Measurements from ENCODE around the gene SMPD2. TPM values are rescaled to one million over a fixed set of nuclear protein-coding genes. Genes with fewer than 3 reads are reported as not detected.

Gene SMPD2
- total RNA-seq, 1 experiment from 2014 or later = 12.3 TPM

- Mint-ChIP-seq H3K27me3 (ENCODE audit: insufficient read depth, unreplicated experiment) (no peaks in the 10 kb centered on the region), H3K4me1 (ENCODE audit: low read depth, unreplicated experiment) (no peaks in the 10 kb centered on the region)
- intact Hi-C loops (cut with micrococcal nuclease; ENCODE audit: unreplicated experiment) = no loop called here
Measured at GRCh38 chr6:109450801-109451200, 10.3 kb downstream of the SMPD2 start.

GRCh38 chr6:109451376-109451775, 10.9 kb downstream of the SMPD2 start:
- Histone ChIP-seq H3K36me3 (ENCODE audit: control insufficient read depth, insufficient read depth, low read length) (no peaks in the 10 kb centered on the region), H3K27me3 (replicated peaks; ENCODE audit: control insufficient read depth, insufficient read depth, low read length) (no peaks in the 10 kb centered on the region), H3K4me3 (ENCODE audit: low read depth, low read length) (no peak overlapping the region), H3K9me3 (no peaks in the 10 kb centered on the region), H3K4me1 (peaks cover 6% of the 10 kb centered on the region)
- H3K27ac Mint-ChIP-seq (ENCODE audit: unreplicated experiment) = no peak overlapping the region
- H3K36me3 Mint-ChIP-seq (ENCODE audit: insufficient read depth, unreplicated experiment) = peaks cover 15% of the 10 kb centered on the region
- DNase-seq = no peak
- H3K4me1 Mint-ChIP-seq (ENCODE audit: low read depth, unreplicated experiment) = no peaks in the 10 kb centered on the region
- H3K9me3 Mint-ChIP-seq (ENCODE audit: unreplicated experiment) = no peaks in the 10 kb centered on the region
- intact Hi-C loops (cut with micrococcal nuclease; ENCODE audit: unreplicated experiment) = no loop called here
- no TSS peak for BruUV-seq (replicated peaks)
- CTCF ChIA-PET = no interaction called here
- no peak overlapping the region for H3K4me3 Mint-ChIP-seq (ENCODE audit: unreplicated experiment)
- POLR2A ChIA-PET = no interaction called here
- no peak for TF ChIP-seq CTCF (IDR thresholded peaks at IDR 0.05; ENCODE audit: insufficient read depth in 1 of 2, low read depth in 1 of 2, low read length in 1 of 2, severe bottlenecking in 1 of 2, unreplicated experiment in 1 of 2)
- no peaks in the 10 kb centered on the region for H3K27me3 Mint-ChIP-seq (ENCODE audit: insufficient read depth, unreplicated experiment)

More at GRCh38 chr6:109450801-109451200, 10.3 kb downstream of the SMPD2 start:
- no peaks in the 10 kb centered on the region for H3K9me3 ChIP-seq
- DNase-seq = no peak
- no peak overlapping the region for H3K4me3 ChIP-seq (ENCODE audit: low read depth, low read length)
- no peaks in the 10 kb centered on the region for H3K36me3 ChIP-seq (ENCODE audit: control insufficient read depth, insufficient read depth, low read length)
- peaks cover 4% of the 10 kb centered on the region; the same call in 1 of the 2 replicates for H3K4me1 ChIP-seq
- CTCF ChIA-PET = no interaction called here
- Mint-ChIP-seq H3K4me3 (ENCODE audit: unreplicated experiment) (no peak overlapping the region), H3K9me3 (ENCODE audit: unreplicated experiment) (no peaks in the 10 kb centered on the region), H3K36me3 (ENCODE audit: insufficient read depth, unreplicated experiment) (peaks cover 15% of the 10 kb centered on the region), H3K27ac (ENCODE audit: unreplicated experiment) (no peak overlapping the region)
- no peak for TF ChIP-seq CTCF (IDR thresholded peaks at IDR 0.05; ENCODE audit: insufficient read depth in 1 of 2, low read depth in 1 of 2, low read length in 1 of 2, severe bottlenecking in 1 of 2, unreplicated experiment in 1 of 2)
- no peaks in the 10 kb centered on the region for H3K27me3 ChIP-seq (replicated peaks; ENCODE audit: control insufficient read depth, insufficient read depth, low read length)
- POLR2A ChIA-PET = no interaction called here
- no TSS peak for BruUV-seq (replicated peaks)

- no peaks in the 10 kb centered on the region for H3K9me3 ChIP-seq
- no peak overlapping the region for H3K4me3 ChIP-seq (ENCODE audit: low read depth, low read length)
- no peak overlapping the region for H3K27ac Mint-ChIP-seq (ENCODE audit: unreplicated experiment)
- no peak for DNase-seq
- H3K9me3 Mint-ChIP-seq (ENCODE audit: unreplicated experiment) = no peaks in the 10 kb centered on the region
- H3K4me3 Mint-ChIP-seq (ENCODE audit: unreplicated experiment) = no peak overlapping the region
- intact Hi-C loops (cut with micrococcal nuclease; ENCODE audit: unreplicated experiment) = no loop called here
- H3K36me3 Mint-ChIP-seq (ENCODE audit: insufficient read depth, unreplicated experiment) = peaks cover 15% of the 10 kb centered on the region
- CTCF ChIA-PET = no interaction called here
- H3K36me3 ChIP-seq (ENCODE audit: control insufficient read depth, insufficient read depth, low read length) = no peaks in the 10 kb centered on the region
- H3K4me1 Mint-ChIP-seq (ENCODE audit: low read depth, unreplicated experiment) = no peaks in the 10 kb centered on the region
- H3K4me1 ChIP-seq = peaks cover 13% of the 10 kb centered on the region
- H3K27me3 ChIP-seq (replicated peaks; ENCODE audit: control insufficient read depth, insufficient read depth, low read length) = no peaks in the 10 kb centered on the region
- POLR2A ChIA-PET = interaction anchor here (0.6 kb wide), 1 partner anchor 17 kb away, joined by 3 read pairs; no protein-coding TSS in a partner anchor
- BruUV-seq (replicated peaks) = no TSS peak
- no peaks in the 10 kb centered on the region for H3K27me3 Mint-ChIP-seq (ENCODE audit: insufficient read depth, unreplicated experiment)
- TF ChIP-seq CTCF (IDR thresholded peaks at IDR 0.05; ENCODE audit: insufficient read depth in 1 of 2, low read depth in 1 of 2, low read length in 1 of 2, severe bottlenecking in 1 of 2, unreplicated experiment in 1 of 2) = no peak
Measured at GRCh38 chr6:109452181-109452580, 11.7 kb downstream of the SMPD2 start.

Measured in Caco-2 (cell line).